Activated CD4-positive, alpha-beta T cell treated with anti-CD3 and anti-CD28 coated beads, Interleukin-2, amount 50 U/mL, for 1 hour (primary cell): ENCODE measurements around the gene PYY.
"Not testable (repeated sequence)": the region's sequence is repeated elsewhere in the genome, so short reads cannot be mapped to it uniquely, and the experiment has no call there.

Experiments
- DNase-seq: peaks from one replicate; pipeline ENCODE4 v3.0.0-alpha.2; 2020

Gene PYY

GRCh38 chr17:43976963-43977837 is 23.5 kb upstream of the PYY start:
- DNase-seq, result no peak

- no peak for DNase-seq
Observed at GRCh38 chr17:43975898-43976297, 22.2 kb upstream of the PYY start.

GRCh38 chr17:43974382-43975266 is 20.9 kb upstream of the PYY start:
- no peak for DNase-seq

GRCh38 chr17:43972444-43973212 is 18.9 kb upstream of the PYY start:
- DNase-seq, result not testable (repeated sequence)

GRCh38 chr17:43971436-43971835 is 17.7 kb upstream of the PYY start:
- DNase-seq, result not testable (repeated sequence)

GRCh38 chr17:43970366-43970765 is 16.6 kb upstream of the PYY start:
- DNase-seq, result no peak

- no peak for DNase-seq
Observed at GRCh38 chr17:43967251-43967875, 13.6 kb upstream of the PYY start.

- no peak for DNase-seq
Observed at GRCh38 chr17:43966276-43966675, 12.5 kb upstream of the PYY start.

GRCh38 chr17:43962479-43962878 is 8.7 kb upstream of the PYY start:
- no peak for DNase-seq

- DNase-seq, result no peak
Observed at GRCh38 chr17:43961954-43962353, 8.2 kb upstream of the PYY start.

GRCh38 chr17:43961292-43961691 is 7.6 kb upstream of the PYY start:
- not testable (repeated sequence) for DNase-seq

- DNase-seq, result no peak
Observed at GRCh38 chr17:43958748-43959352, 5.1 kb upstream of the PYY start.

- no peak for DNase-seq
Observed at GRCh38 chr17:43956222-43956621, 2.5 kb upstream of the PYY start.

- no peak for DNase-seq
Observed at GRCh38 chr17:43952724-43953666, 745 bp downstream of the PYY start.

GRCh38 chr17:43952351-43952723 is 1.4 kb downstream of the PYY start:
- no peak for DNase-seq

GRCh38 chr17:43951750-43952149 is 2.0 kb downstream of the PYY start:
- no peak for DNase-seq

GRCh38 chr17:43950554-43950953 is 3.2 kb downstream of the PYY start:
- no peak for DNase-seq

GRCh38 chr17:43949781-43950180 is 4.0 kb downstream of the PYY start:
- DNase-seq, result no peak

GRCh38 chr17:43946781-43947180 is 7.0 kb downstream of the PYY start:
- no peak for DNase-seq

GRCh38 chr17:43945074-43945829 is 8.5 kb downstream of the PYY start:
- no peak for DNase-seq
